Measurements from ENCODE around the gene PARD3. TPM values are rescaled to one million over a fixed set of nuclear protein-coding genes. Genes with fewer than 3 reads are reported as not detected.
A peak's percentile ranks its signal among the peaks of the same experiment; 100 is the strongest.
"Not testable (repeated sequence)": the region's sequence is repeated elsewhere in the genome, so short reads cannot be mapped to it uniquely, and the experiment has no call there.

The PARD3 gene
- total RNA-seq, 1 donor from 2014 or later: 72.5 TPM

DNA sequence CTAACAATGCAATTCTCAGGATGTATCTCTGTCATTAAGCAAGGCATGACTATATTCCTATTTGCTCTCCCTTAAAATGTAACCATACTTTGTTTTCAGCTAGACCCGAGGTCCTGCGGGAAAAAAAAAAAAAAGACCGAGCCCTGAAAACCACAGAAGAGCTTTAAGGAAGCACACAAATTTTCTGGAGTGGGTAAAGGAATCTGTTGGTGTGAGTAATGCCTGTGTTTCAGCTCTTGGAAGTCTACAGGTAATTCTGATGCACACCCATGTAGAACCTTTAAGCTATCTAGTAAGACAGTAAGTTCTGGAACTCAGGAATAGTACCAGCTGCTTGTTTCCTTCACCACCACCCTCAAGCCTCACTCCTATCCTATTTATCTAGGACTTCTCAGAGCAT lies 351.1 kb downstream of the PARD3 start:
- DNase-seq: no peak

GRCh38 chr10:34462993-34463392 lies 352.1 kb downstream of the PARD3 start:
- no peak for DNase-seq

GRCh38 chr10:34462056-34462455 lies 353.0 kb downstream of the PARD3 start:
- DNase-seq: no peak

DNA sequence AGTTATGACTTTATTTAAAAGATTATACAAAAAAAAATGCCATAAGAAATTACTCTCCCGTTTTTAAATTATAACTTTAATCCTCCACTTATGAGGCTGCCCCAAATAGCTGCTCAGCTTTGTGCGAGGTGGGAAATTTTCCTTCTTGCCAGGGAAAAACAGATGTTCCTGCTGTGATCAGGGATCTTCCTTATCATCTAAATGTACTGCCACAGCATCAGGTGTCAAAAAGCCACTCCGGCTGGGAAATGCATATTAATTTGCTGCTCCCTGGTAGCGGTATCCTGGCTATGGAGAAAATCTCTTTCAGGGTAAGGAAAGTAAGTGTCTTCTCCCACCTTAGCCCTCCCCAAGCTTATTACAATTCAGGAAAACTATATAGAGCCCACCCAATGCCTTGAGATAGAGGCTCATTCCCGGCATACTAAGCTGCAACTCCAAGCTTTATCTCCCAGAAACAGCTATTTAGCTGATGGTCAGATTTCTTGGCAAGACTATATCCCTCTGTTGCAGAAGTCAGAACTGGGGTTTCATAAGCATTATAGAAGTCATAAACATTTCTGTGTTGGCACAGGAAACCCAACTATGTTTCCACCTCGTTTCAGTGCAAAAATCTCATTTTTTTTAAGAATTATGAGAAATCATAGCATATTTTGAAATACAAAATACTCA lies 360.4 kb downstream of the PARD3 start:
- no peak for DNase-seq

GRCh38 chr10:34449836-34450235 lies 365.3 kb downstream of the PARD3 start:
- peak; percentile 73 for DNase-seq

- no peak for DNase-seq
These were observed 369.0 kb downstream of the PARD3 start for GRCh38 chr10:34446049-34446448.

- no peak for DNase-seq
These were observed 370.6 kb downstream of the PARD3 start for GRCh38 chr10:34444223-34445183.

DNA sequence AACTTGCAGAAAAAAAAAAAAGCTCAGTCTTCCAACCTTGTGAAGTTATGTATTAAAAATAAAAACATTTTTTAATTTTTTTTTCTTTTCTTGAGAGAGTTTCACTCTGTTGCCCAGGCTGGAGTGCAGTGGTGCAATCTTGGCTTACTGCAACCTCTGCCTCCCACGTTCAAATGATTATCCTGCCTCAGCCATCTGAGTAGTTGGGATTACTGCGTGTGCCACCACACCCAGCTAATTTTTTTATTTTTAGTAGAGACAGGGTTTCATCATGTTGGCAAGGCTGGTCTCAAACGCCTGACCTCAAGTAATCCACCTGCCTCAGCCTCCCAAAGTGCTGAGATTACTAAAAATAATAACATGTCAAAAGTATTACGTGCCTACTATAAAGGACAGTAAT lies 375.7 kb downstream of the PARD3 start:
- DNase-seq: not testable (repeated sequence)

- DNase-seq: no peak
These were observed 376.4 kb downstream of the PARD3 start for GRCh38 chr10:34438741-34439140.

DNA sequence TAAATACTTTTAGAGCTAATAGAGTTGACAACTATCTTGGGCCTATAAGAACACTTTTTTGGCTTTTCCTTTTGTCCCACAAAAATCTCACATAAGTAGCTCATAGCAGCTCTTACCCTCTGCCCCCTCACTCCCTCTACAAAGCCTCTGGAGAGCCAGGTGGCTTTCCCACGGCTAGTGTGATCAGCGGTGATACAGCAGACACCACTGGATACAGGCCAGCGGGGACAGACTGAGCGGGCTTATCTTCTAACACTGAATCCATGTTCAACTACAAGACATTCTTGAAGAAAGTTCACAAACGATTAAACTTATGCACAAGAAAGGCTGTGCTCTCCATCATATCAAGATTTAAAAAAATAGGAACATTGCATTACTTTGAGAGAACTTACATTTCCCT lies 377.2 kb downstream of the PARD3 start:
- no peak for DNase-seq

DNA sequence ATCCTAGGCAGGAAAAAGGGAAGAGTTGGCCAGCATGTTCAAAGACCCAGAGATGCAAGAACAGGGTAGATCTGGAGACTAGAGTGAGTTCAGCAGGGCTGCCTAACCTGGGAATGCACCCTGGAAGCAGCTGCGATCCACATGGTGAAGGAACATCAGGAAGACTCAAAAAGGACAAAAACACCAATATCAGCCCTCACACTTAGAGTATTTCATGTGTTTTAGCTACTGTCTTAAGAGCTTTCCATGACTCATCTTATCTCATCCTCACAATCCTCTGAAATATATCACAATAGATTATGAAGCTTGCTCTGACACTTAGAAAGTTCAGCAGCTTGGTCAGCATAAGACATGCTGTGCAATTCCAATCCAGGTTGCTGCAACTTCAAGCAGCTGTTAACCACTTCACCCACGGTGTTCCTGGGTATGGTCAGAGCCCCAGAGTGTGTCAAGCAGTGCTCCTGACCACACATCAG lies 380.9 kb downstream of the PARD3 start:
- peak; percentile 60 for DNase-seq

DNA sequence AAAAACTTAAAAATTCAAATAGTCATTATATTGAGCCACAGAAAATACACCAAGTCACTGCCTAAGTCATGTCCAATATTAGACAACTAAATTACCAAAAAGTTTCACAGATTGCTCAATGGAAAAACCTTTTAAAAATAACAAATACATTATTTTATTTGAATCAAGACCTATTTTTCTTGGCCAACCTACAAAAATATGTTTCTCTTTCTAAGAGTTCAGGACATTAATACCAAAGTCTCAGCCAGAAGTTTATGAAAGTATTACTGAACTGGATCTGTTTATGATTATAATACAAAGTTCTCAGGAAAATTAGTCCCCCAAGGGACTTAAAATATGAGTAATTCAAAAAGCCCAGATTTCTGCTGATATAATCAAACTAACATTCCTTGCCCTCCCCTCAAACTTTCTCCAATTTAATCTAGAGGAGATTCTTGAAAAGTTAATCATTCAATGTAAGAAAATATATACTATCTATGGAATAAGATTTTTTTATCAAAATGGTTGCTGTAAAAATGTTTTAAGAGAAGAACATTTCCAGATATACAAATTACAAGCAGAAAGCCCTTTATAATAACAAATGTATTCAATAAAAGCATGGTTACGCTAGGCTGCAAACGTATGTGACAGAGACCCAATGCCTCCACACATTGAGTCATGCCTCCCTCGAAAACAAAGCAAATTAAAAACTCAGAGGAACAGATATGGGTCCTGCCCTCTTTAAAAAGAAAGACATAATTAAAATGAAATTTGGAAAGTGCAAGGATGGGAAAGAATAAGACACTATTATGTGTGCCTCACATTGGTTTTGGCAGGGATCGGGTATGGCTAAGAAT lies 381.6 kb downstream of the PARD3 start:
- DNase-seq: peak; percentile 83

- no peak for DNase-seq
These were observed 382.5 kb downstream of the PARD3 start for GRCh38 chr10:34432589-34432988.

- DNase-seq: no peak
These were observed 384.4 kb downstream of the PARD3 start for GRCh38 chr10:34430685-34431084.

GRCh38 chr10:34428501-34428900 lies 386.6 kb downstream of the PARD3 start:
- DNase-seq: no peak

DNA sequence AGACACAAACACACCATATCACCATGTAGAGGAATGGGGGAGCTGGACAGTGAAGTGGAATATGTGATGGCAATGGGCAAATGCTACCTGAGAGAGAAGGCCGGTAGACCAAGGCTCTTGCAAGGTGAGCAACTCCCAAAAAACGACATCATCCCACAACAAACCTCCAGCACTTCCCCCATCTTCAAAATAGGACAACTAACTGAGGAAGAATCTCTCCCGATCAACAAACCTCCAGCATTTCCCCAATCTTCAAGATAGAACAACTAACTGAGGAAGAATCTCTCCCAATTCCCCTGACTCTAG lies 387.2 kb downstream of the PARD3 start:
- no peak for DNase-seq

DNA sequence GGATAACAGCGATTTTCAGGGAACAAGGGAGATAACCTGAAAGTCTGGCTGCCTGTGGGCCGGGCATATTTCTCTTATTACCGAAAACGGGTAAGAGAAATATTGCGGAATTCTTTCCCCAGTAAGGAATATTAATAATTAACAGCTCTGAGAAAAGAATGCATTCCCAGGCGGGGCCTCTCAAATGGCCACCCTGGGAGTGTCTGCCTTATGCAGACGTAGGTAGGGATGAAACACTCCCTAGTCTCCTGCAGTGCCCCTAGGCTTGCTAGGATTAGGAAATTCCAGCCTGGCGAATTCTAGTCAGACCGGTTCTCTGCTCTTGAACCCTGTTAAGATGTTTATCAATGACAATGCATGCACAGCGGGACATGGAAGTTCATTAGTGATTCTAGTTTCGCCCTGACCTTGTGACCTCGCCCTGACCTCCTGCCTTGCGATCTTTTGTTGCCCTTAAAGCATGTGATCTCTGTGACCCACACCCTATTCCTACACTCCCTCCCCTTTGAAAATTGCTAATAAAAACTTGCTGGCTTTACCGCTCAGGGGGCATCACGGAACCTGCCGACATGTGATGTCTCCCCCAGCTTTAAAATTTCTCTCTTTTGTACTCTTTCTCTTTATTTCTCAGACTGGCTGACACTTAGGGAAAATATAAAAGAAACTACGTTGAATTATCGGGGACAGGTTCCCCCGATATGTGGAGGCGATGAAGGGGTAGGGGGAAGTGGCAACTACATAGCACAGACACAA lies 387.8 kb downstream of the PARD3 start:
- not testable (repeated sequence) for DNase-seq

- not testable (repeated sequence) for DNase-seq
These were observed 388.4 kb downstream of the PARD3 start for GRCh38 chr10:34426538-34427157.

- no peak for DNase-seq
These were observed 389.1 kb downstream of the PARD3 start for GRCh38 chr10:34426041-34426440.

DNA sequence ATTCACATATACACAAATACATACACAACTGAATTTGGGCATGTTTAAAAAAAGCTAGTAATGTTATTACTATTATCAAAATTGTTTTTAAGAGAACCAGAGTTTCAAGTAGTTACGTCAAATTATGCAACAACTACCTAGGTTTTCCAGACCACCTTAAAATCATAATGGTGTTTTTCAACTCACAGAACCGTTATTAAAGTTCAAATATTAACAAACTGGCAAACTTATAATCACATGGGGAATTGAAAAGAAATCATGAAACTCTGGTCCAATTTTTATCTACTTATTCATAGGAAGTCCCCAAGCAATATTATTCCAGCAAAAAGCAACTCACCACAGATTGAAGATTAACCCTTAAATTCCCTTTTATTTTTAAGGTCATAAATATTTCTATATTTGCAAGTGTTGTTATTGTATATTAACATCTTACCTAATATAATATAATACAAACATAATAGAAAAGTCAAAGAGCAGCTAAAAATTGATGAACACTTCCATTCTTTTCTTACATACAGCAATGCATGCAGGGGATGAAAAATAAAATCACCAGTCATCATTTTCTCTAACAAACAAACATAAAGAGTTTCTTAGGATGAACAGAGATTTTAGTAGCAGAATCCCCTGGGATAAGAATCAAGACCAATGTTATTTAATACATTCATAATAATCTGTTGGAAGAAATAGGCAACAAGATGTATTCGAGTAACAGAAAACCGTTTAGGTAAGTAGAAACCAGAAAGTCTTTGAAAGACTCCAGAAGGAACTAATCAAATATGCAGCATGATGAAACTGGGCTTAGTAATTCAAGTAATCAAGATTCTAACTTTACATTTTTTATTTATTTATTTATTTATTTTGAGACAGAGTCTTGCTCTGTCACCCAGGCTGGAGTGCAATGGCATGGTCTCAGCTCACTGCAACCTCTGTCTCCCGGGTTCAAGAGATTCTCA lies 391.1 kb downstream of the PARD3 start:
- no peak for DNase-seq

Measured in skin of body (tissue), 2 donors.